ENCODE results near the gene TRUB2.
A peak's percentile ranks its signal among the peaks of the same experiment; 100 is the strongest.

Gene TRUB2, protein sequence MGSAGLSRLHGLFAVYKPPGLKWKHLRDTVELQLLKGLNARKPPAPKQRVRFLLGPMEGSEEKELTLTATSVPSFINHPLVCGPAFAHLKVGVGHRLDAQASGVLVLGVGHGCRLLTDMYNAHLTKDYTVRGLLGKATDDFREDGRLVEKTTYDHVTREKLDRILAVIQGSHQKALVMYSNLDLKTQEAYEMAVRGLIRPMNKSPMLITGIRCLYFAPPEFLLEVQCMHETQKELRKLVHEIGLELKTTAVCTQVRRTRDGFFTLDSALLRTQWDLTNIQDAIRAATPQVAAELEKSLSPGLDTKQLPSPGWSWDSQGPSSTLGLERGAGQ

GRCh38 chr9:128322404-128323211 lies at the start of gene TRUB2, which contains the start of gene COQ4:
TRUB2 (minus strand) TSS chr9:128322447; CDS start chr9:128322408, 39 bp downstream.
COQ4 (plus strand) TSS chr9:128322839; CDS start chr9:128322859, 20 bp downstream.
- peak; percentile 96 for DNase-seq (ENCODE audit: low spot score)
- in situ Hi-C loops (cut with MboI; ENCODE audit: low sequenced_read_pairs, unreplicated experiment), result no loop called here
- TF ChIP-seq, protein P1, sequence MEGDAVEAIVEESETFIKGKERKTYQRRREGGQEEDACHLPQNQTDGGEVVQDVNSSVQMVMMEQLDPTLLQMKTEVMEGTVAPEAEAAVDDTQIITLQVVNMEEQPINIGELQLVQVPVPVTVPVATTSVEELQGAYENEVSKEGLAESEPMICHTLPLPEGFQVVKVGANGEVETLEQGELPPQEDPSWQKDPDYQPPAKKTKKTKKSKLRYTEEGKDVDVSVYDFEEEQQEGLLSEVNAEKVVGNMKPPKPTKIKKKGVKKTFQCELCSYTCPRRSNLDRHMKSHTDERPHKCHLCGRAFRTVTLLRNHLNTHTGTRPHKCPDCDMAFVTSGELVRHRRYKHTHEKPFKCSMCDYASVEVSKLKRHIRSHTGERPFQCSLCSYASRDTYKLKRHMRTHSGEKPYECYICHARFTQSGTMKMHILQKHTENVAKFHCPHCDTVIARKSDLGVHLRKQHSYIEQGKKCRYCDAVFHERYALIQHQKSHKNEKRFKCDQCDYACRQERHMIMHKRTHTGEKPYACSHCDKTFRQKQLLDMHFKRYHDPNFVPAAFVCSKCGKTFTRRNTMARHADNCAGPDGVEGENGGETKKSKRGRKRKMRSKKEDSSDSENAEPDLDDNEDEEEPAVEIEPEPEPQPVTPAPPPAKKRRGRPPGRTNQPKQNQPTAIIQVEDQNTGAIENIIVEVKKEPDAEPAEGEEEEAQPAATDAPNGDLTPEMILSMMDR (IDR thresholded peaks at IDR 0.05; ENCODE audit: borderline replicate concordance, control extremely low read depth, extremely low read depth, insufficient read depth, missing control alignments), result no peak

GRCh38 chr9:128371630-128372117 lies 49.4 kb upstream of the TRUB2 start:
- no peak for DNase-seq (ENCODE audit: low spot score)
- TF ChIP-seq, protein P1 (IDR thresholded peaks at IDR 0.05; ENCODE audit: borderline replicate concordance, control extremely low read depth, extremely low read depth, insufficient read depth, missing control alignments), result no peak
- in situ Hi-C loops (cut with MboI; ENCODE audit: low sequenced_read_pairs, unreplicated experiment), result no loop called here

DNA sequence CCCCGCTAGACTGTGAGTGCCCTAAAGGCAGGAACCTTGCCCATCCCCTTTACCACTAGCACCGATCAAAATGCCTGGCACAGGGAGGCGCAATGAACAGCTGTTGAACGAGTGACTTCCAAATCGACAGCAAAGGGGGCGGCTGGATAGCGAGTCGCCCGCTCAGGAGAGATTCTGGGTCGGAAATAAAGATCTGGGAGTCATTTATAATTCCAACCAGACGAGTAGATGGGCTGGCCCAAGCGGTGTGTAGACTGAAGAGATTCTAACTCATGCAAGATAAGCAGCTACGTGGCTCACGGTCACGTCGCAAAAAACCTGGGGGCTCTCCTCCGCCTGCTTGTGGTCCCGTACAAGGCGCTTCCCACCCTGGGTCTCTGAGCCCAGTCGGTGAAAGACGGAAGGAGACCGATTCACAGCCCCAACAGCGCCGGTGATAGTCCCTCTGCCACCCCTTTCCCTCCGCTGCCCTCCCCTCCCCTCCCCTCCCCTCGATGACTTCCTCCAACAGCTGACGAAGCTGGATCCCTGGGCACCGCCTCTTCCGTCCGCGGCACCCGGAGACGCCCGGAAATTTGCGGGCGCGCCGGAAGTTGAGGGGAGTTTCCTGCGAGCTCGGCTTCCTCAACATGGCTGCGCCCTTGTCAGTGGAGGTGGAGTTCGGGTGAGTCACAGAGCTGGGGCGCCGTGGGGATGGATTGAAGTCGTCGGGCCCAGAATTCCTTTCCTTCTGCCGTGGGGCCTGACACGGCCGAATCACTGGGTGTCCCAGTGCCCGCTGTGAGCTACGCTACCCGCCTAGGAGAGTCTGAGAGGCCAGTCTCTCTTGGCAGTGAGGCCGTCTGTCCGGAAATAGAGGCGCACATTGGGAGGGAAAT lies 48.7 kb upstream of the TRUB2 start, which contains the start of gene URM1:
Gene URM1 (plus strand): TSS at position 623 of the 878 bp plus-strand sequence. CDS start 7 bp downstream, at position 630.
- TF ChIP-seq, protein P1 (IDR thresholded peaks at IDR 0.05; ENCODE audit: borderline replicate concordance, control extremely low read depth, extremely low read depth, insufficient read depth, missing control alignments), result no peak
- peak; percentile 97 for DNase-seq (ENCODE audit: low spot score)
- in situ Hi-C loops (cut with MboI; ENCODE audit: low sequenced_read_pairs, unreplicated experiment), result no loop called here

DNA sequence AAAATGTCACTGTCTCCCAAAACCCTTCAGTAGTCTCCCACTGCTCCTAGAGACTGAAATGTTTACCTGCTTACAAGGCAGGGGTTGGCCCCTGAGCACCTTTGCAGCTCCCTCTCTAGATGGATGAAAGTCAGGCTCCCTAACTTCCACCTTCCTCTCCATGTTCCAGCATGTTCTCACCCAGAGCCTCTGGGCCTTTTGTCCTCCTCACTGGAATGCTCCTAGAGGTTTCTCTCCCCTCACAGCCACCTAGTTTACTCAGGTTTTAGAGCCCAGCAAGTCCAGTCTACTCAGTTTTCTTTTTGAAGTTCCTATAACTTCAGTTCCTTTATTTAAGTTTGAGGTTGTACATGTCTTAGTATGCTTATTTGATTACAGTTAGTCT lies 48.1 kb upstream of the TRUB2 start:
- TF ChIP-seq, protein P1 (IDR thresholded peaks at IDR 0.05; ENCODE audit: borderline replicate concordance, control extremely low read depth, extremely low read depth, insufficient read depth, missing control alignments), result no peak
- DNase-seq (ENCODE audit: low spot score), result no peak
- in situ Hi-C loops (cut with MboI; ENCODE audit: low sequenced_read_pairs, unreplicated experiment), result no loop called here

GRCh38 chr9:128369024-128369706 lies 46.9 kb upstream of the TRUB2 start:
- TF ChIP-seq, protein P1 (IDR thresholded peaks at IDR 0.05; ENCODE audit: borderline replicate concordance, control extremely low read depth, extremely low read depth, insufficient read depth, missing control alignments), result no peak
- DNase-seq (ENCODE audit: low spot score), result no peak
- in situ Hi-C loops (cut with MboI; ENCODE audit: low sequenced_read_pairs, unreplicated experiment), result no loop called here

Data from GM13976 (cell line).